Measurements from ENCODE around the gene PCF11. TPM values are rescaled to one million over a fixed set of nuclear protein-coding genes. Genes with fewer than 3 reads are reported as not detected.

Gene PCF11
- total RNA-seq, 1 donor from 2014 or later = 25.3 TPM

- DNase-seq (no peak), ATAC-seq (ENCODE audit: poor library complexity) (no peak)
- intact Hi-C loops (cut with DNase I) = no loop called here
Observed at GRCh38 chr11:83223457-83223856, 66.5 kb downstream of the PCF11 start.

- no peak for DNase-seq
- intact Hi-C loops (cut with DNase I) = no loop called here
- ATAC-seq (ENCODE audit: poor library complexity) = no peak
Observed at GRCh38 chr11:83235825-83236224, 78.9 kb downstream of the PCF11 start.

Other genes starting within 250 kb of the PCF11 start
- 24.2 TPM for gene RAB30, start 85.2 kb upstream of the PCF11 start, total RNA-seq
- gene ANKRD42, start 36.6 kb downstream of the PCF11 start, total RNA-seq = 3.9 TPM
- 20.1 TPM for gene CCDC90B, start 129.2 kb downstream of the PCF11 start, total RNA-seq